ENCODE results near the gene C2CD4C.

Gene C2CD4C

DNA sequence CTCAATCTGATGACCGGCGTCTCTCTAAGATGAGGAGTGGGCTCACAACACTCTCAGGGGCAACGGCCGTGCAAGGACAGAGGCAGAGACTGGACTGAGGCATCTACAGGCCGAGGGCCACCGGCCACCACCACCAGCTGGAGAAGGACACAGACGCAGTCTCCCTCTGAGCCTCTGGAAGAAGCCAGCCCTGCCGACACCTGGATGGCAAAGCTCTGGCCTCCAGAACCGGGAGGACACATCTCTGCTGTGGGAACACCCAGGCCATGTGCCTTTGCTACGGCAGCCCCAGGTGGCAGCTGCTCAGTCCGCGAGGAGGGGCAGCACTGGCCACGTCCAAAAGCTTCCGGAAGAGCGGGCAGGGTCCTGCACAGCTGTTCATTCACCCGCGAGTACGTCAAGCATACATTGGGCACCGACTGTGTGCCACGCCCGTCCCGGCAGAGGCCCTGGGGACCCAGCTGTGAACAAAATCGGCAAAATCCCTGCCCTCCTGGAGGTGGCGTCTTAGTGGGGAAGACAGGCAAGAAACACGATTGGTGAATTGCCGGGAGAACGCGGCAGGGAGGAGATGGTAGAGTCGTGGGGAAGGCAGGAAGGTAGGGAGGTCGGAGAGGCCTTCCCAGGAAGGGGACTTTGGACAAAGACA, 17.1 kb downstream of the C2CD4C start:
- TF ChIP-seq, protein P1, sequence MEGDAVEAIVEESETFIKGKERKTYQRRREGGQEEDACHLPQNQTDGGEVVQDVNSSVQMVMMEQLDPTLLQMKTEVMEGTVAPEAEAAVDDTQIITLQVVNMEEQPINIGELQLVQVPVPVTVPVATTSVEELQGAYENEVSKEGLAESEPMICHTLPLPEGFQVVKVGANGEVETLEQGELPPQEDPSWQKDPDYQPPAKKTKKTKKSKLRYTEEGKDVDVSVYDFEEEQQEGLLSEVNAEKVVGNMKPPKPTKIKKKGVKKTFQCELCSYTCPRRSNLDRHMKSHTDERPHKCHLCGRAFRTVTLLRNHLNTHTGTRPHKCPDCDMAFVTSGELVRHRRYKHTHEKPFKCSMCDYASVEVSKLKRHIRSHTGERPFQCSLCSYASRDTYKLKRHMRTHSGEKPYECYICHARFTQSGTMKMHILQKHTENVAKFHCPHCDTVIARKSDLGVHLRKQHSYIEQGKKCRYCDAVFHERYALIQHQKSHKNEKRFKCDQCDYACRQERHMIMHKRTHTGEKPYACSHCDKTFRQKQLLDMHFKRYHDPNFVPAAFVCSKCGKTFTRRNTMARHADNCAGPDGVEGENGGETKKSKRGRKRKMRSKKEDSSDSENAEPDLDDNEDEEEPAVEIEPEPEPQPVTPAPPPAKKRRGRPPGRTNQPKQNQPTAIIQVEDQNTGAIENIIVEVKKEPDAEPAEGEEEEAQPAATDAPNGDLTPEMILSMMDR (IDR thresholded peaks at IDR 0.05; ENCODE audit: low read depth, low read length, missing control alignments) = no peak
- H3K27me3 ChIP-seq (replicated peaks) = no peaks in the 10 kb centered on the region
- DNase-seq = no peak
- no peak overlapping the region for H3K4me3 ChIP-seq (ENCODE audit: low read depth, low read length)
- in situ Hi-C loops (cut with HindIII; ENCODE audit: low pct_ligation_motif_present, low sequenced_read_pairs) = no loop called here
- H3K27ac ChIP-seq = no peak overlapping the region
- H3K36me3 ChIP-seq (replicated peaks) = no peaks in the 10 kb centered on the region

DNA sequence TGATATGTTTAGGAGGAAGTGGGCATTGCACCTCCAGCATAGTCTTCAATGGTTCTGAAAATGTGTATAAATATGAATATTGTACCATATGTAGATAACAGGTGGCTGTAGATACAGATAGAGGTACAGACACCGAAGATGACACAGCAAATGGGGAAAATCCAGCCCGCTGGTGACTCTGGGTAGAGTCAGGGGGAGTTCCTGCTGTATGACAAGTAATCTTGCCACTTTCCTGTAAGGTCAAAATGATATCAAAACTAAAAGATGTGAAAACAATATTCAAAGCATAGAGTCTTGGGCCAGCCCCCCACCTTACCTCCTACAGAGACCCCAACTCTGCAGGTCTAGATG, 17.8 kb downstream of the C2CD4C start:
- Histone ChIP-seq H3K36me3 (replicated peaks) (no peaks in the 10 kb centered on the region), H3K4me3 (ENCODE audit: low read depth, low read length) (no peak overlapping the region), H3K27ac (no peak overlapping the region), H3K27me3 (replicated peaks) (no peaks in the 10 kb centered on the region)
- DNase-seq = no peak
- in situ Hi-C loops (cut with HindIII; ENCODE audit: low pct_ligation_motif_present, low sequenced_read_pairs) = no loop called here
- TF ChIP-seq, protein P1 (IDR thresholded peaks at IDR 0.05; ENCODE audit: low read depth, low read length, missing control alignments) = no peak

DNA sequence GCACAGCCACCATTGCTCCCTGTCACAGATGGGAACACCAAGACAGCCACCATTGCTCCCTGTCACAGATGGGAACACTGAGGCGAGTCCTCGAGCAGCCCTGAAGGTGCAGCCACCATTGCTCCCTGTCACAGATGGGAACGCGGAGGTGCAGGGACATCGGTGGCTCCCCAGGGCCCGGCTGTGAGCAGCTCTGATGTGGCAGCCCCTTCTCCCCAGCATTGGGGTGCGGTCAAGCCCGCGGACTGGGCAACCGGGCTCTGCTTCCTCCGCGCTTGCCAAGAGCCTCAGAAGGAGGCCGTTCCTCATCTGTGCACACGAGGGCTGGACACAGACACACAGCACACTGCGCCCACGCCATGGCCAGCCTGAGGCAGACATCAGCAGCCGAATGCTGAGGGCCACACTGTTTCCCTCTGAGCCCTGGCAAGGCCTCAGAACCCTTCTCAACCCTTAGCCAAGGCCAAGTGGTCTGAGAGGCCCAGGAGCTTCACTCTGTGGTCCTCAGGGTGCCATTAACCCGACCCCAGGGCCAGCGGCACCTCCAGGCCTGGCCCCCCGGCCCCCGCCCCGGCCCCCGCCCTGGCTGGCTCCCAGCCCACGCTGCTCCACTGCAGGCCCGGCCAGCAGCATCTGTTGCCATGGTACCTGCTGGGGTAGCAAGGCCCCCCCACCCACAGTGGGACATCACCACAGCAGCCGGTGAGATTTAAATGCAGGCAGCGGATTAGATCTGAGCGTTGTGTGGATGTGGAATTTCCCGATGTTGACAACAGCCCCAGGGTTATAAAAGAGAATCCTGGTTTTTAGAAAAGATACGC, 18.4 kb downstream of the C2CD4C start:
- H3K4me3 ChIP-seq (ENCODE audit: low read depth, low read length) = no peak overlapping the region
- no peaks in the 10 kb centered on the region for H3K36me3 ChIP-seq (replicated peaks)
- H3K27me3 ChIP-seq (replicated peaks) = no peaks in the 10 kb centered on the region
- no peak overlapping the region for H3K27ac ChIP-seq
- in situ Hi-C loops (cut with HindIII; ENCODE audit: low pct_ligation_motif_present, low sequenced_read_pairs) = no loop called here
- DNase-seq = no peak
- TF ChIP-seq, protein P1 (IDR thresholded peaks at IDR 0.05; ENCODE audit: low read depth, low read length, missing control alignments) = no peak

DNA sequence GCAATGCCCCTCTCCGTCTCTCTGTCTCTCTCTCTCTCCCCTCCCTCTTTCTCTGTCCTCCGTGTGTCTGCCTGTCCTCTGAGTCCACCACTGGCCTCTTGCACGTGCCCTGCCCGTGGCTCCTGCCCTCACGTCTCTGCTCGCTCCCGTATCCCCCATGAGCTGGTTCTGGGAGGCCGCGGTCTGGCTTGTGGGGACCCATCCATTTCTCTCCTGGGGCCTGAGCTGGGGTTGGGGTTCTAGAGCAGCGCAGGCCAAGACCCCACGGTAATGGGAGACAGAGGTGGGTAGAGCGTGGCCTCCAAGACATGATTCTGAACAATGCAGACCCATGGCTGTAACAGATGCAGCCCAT, 19.0 kb downstream of the C2CD4C start:
- Histone ChIP-seq H3K27ac (no peak overlapping the region), H3K27me3 (replicated peaks) (no peaks in the 10 kb centered on the region), H3K4me3 (ENCODE audit: low read depth, low read length) (no peak overlapping the region), H3K36me3 (replicated peaks) (no peaks in the 10 kb centered on the region)
- TF ChIP-seq, protein P1 (IDR thresholded peaks at IDR 0.05; ENCODE audit: low read depth, low read length, missing control alignments) = no peak
- no peak for DNase-seq
- in situ Hi-C loops (cut with HindIII; ENCODE audit: low pct_ligation_motif_present, low sequenced_read_pairs) = no loop called here

DNA sequence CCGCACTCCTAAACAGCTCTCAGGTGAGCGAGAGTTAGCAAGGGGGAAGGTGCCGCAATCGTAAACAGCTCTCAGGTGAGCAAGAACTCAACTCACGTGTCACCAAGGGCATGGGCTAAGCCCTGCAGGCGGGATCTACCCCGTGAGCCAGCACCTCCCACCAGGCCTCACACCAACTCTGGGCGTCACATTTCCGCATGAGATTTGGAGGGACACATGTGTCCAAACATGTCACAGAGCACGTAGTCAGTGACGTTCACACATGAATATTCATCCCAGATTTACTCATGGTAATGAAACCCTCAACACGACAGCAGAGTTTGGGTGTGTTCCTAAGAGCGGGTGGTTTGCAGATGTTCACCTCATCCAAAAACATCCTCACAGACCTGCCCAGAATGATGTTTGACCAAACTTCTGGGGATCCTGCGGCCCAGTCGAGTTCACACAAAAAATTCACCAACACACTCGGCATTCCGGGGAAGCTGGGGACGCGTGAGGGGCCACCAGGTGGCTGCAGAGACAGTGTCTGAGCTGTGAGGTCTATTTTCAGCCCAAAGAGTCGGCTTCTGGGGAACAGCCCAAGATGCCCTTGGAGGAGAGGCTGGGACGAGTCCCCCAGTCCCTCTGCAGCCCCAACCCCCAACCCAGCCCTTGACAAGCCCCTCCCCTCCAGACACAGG, 19.6 kb downstream of the C2CD4C start:
- Histone ChIP-seq H3K27ac (no peak overlapping the region), H3K36me3 (replicated peaks) (no peaks in the 10 kb centered on the region), H3K4me3 (ENCODE audit: low read depth, low read length) (no peak overlapping the region), H3K27me3 (replicated peaks) (no peaks in the 10 kb centered on the region)
- in situ Hi-C loops (cut with HindIII; ENCODE audit: low pct_ligation_motif_present, low sequenced_read_pairs) = no loop called here
- TF ChIP-seq, protein P1 (IDR thresholded peaks at IDR 0.05; ENCODE audit: low read depth, low read length, missing control alignments) = no peak
- DNase-seq = no peak
